ENCODE results near the gene FSCN2.

The FSCN2 gene, protein sequence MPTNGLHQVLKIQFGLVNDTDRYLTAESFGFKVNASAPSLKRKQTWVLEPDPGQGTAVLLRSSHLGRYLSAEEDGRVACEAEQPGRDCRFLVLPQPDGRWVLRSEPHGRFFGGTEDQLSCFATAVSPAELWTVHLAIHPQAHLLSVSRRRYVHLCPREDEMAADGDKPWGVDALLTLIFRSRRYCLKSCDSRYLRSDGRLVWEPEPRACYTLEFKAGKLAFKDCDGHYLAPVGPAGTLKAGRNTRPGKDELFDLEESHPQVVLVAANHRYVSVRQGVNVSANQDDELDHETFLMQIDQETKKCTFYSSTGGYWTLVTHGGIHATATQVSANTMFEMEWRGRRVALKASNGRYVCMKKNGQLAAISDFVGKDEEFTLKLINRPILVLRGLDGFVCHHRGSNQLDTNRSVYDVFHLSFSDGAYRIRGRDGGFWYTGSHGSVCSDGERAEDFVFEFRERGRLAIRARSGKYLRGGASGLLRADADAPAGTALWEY

DNA sequence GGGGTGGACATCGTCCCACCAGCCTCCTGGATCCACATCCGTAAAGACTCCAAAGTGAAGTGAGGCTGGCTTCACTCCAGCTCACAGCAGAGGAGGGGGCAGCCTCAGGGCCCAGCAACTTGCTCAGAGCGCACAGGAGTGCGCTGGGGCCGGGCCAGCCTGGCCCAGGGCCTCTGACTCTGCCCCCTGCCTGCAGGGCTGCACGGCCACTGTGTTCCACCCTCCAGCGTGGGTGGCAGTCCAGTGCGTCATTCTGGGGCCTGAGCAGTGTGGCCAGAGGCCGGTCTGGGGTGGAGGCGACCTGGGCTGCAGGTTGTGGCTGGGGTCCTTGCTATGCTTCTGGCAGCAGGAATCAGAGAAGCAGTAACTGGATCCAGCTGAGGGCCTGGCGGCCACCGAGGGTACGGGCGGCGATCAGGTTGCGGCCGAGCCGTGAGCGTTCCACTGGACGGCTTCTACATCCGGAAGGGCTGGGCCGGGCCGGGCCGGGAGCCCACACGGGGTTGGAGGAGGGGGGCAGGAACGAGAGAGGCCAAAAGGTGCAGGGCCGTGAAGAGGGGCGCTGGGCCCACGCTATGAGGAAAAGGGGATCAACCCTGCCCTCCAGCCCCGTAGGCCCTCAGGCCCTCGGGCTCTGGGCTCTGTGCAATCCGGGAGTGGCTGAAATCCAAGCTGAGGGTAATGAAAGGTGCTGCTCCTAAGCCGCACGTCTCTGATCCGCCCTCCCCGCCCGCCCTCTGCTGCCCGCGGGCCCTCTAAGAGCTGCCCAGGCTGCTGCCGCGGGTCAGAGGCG is at the start of gene FSCN2:
Gene FSCN2, plus strand, starts transcription at position 787 of the 793 bp plus-strand sequence. CDS start 155 bp downstream, outside the sequence.
- no peak for DNase-seq

DNA sequence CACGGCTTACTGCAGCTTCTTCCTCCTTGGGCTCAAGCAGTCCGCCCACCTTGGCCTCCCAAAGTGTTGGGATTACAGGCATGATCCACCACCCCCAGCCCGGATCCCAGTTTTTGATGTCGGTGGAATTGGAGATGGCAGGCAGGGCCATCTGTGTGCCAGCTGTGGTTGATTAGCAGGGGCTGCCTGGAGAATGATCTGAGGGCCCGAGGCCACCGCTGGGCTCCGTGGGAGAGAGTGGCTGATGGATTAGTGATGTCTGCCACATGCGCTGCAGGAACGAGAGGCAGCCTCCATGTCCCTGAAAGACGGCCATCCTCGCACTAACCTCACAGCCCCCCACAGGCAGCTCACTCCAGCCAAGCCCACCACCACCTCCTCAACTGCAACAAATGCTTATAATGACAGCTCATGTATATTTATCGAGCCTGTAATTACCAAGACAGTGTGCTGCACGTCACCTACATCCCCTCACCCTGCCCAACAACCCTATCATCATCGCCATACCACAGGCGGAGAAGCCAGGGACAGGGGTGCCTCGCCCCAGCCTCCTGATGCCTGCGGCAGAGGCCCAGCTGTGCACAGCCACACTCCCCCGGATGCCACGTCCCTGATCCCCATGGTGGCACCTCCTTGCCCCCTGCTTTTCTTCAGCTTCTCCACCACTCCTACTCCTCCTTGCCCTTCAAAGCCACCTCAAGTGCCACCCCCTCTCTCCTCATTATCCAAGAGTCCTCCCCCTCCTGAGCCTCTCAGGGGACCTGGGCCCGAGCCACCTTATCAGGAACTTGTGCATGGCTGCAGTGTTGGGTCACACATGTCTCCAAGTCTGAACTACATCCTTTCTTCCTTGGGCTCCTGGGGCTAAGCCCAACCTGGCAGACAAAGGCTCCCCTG is 48.8 kb upstream of the FSCN2 start:
- no peak for DNase-seq

DNA sequence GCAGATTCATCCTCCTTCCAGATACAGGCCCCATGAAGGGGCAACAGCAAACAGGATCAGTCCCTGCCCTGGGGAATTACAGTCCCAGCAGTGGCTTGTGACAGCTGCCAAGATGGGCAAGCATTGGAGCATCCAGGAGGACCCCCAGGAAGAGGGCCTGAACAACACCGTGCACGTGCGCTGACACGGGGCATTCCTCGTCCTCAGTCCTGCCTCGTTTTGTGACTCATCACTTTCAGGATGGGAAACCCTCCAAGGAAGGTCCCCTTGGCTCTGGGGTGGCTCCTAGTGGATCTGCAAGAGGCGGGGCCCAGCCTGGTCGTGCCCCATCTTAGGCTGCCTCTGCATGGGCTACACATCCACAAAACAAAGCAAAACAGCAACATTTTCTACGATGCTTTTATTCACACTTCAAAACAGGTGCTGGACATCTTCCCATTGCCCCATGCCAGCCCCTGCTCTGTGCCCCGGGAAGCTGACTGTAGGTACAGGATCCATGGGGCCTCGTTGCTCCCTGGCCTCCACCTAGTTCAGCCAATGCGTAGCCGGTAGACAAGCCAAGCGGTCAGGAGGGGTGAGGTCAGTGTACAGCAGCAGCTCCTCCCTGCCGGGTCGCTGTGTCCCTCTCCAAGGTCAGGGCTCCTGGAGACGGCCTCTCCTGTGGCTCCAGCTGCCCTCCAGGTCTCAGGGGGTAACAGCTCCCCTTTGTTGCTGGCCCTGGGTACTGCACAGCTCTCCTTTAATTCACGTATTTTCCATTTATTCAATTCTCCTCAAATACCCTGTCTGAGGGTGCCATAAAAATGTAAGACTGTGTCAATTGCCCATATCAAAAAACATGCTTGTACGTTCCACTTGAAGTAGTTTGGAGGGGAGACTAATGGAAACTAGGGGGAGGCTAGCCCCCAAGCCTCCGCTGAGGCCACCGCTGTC is 47.8 kb upstream of the FSCN2 start:
- DNase-seq, result no peak

DNA sequence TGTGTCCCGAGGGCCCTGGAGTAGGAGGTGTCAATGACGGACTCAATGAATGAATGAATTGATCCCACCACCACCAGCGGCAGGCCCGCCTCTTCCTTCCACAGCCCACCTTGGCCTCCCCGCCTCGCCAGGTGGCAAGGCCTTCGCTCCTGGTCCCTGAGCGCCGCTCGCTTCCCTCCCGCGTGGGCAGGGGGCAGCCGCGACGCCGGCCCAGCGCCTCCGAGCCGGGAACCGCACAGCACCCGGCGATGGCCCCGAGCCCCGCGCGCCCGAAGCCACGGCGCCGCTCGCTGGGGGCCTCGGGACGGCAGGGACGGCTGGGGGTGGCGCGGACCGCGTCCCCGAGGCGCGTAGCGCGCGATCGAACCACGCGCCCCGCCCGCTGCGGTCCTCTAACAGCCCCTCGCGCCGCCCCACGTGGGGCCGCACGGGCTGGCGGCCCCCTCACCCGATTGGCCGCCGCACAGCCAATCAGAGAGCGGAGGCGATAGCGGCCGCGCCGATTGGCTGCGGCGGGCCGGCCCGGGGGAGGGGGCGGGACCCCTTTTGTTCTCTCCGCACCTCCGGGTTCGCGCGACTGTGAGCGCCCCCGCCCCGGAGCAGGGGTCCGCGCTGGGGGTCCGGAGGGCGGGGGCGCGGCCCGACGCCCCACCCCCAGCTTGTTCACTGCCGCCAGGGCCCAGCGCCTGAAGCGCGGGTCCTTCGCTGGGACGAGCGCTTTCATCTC is 46.9 kb upstream of the FSCN2 start:
- peak; percentile 81 for DNase-seq

DNA sequence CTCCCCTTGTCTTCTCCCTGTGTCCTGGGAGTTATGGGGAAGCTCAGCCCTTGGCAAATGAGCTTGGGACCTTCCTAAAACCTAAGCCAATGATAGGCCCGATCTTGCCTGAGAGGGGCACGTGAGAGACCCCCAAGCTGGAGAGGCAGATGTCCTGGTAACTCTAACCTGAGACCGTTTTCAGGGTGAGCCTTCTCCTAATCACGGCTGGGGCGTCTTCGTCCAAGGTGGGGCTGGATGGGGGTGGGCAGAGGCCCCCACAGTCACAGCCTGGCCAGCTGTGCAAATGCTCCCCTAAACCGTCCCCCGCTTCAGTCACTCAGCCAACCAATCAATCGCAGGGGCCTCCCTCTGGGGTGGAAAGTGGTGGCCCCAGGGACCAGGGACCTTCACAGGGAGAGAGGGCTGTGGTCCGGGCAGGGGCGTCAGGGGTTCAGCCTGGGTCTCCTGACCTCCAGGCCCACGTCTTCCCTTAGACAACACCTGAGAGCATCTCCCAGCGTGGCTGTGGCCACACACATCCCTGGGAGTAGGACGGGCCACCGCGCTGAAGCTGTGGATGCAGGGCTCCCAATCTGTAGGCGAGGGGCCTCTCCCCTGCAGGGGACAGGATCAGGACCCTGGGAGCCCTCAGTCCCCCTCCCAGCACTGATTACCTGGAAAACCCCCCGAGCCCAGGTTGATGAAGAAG is 46.2 kb upstream of the FSCN2 start:
- no peak for DNase-seq

DNA sequence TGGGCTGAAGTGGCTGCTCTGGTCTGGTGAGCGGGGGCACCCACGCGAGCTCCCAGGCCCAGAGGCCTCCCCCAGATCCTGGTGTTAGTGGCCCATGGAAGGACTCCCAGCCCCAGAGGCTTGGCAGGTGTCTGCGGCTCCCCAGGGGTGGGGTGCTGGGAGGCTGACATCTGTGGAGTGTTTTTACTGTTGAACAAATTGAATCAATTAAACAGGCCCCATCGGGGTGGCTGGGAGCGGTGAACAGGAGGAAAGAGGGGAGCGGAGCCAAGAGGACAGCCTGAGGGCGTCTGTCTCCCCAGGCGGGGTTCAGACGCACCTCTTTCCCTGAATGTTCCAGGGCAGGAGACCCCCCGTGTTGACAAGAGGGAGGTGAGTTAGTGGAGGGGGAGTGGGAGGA is 45.5 kb upstream of the FSCN2 start:
- DNase-seq, result no peak

DNA sequence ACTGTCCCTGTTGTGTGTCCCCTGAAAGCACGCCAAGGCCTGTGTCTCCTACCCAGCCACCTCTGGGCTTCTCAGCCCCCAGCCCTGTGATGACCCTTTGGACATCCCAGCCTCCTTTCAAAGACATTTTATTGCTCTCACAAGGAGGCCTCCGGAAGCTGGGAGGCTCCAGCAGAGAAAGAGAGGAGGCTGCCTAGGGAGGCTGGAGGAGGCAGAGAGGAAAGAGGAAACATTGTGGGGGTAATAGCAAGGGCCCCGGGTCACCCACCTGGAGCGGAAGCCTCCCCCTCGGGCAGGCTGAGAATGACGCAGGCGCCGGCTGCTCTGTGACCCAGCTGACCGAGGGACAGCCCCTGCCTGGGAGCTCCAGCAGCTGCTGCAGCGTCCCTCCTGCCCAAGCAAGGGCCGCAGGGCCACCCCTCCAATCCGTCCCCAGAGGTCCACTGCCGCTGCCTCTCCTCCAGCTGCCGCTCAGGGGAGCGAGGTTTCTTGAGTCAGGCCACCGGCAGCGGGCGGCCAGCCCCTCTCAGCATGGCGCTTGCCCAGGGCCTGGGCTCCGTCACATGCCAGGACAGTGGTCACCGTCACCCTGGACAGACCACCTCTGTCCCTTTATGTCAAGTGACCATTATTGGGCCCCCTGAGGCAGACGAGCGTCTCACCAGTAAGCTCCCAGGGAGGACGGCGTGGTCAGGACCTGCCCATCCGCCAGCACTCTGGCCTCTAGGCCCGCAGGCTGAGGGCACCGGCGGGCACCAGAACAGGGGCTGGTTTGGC is 44.9 kb upstream of the FSCN2 start:
- no peak for DNase-seq

DNA sequence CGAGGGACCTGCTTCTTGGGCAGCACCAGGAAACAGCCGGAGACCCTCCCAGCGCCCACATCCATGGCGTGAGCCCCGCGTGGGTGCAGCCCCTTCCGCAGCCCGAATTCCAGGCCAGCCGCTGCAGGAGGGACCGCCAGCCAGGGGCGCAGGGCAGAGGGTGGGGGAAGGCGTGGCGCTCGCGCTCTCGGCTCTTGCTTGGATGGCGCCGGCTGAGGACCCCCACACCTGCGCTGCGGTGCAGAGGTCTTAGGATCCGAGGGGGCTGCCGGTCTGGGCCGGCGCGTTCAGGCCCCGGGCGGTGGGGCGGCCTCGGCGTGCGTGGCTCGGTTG is 44.3 kb upstream of the FSCN2 start:
- DNase-seq, result no peak

DNA sequence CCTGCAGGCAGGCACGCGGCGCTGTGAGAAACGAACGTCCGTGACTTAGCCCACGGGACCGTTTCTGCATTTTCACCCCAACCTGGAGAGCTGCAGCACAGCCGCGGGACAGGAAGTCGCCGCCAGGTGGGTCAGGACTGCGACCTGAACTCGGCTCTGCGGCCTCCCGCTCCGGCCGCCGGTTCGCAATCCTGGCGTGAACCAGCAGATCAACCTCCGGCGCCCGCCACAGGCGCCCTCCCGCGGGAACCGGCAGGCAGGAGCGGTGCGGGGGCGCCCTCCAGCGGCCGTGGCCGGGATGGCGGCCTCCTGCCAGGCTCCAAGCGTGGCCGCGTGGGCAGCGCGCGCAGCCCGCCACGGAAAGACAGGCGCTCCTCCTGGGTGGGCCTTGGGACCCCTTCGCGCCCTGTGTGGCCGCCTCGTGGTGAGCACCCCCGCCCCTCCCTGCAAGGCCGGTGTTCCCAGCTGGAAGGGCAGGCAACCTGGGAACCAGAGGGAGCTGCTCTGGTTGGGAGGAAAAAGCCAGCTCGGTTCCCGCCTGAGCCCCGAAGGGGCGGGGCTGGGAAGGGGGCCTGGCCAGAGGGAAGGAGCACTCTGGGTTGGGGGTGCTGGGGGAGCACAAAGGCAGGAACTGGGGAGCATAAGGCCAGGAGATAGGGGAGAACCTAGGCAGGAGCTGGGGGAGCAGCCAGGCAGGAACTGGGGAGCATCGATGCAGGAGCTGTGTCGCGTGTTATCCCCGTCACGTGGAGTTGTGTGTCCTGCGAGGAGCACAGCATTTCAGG is 43.8 kb upstream of the FSCN2 start:
- DNase-seq, result peak; percentile 90

DNA sequence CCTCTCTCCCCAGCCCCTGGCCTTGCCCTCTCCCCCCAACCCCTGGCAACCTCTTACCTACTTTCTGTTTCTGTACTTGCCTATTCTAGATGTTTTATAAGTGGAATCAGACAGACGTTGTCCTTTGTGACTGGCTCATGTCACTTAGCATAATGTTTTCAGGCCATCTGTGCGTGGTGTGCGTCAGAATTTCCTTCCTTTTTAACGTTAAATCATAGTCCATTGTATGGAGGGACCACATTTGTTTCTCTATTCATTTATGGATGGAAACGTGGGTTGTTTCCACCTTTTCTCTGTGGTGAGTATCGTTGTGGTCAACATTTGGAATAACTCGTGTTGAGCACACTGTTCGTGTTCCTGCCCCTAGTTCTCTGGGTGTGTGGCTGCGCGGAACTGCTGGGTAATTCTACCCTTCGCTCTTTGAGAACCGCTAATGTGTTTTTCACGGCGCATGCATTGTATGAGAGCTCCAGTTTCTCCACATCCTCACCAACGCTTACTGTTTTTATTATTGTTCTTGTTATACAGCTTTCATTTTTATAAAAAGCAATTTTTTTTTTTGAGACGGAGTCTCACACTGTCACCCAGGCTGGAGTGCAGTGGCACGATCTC is 41.9 kb upstream of the FSCN2 start:
- DNase-seq, result no peak

DNA sequence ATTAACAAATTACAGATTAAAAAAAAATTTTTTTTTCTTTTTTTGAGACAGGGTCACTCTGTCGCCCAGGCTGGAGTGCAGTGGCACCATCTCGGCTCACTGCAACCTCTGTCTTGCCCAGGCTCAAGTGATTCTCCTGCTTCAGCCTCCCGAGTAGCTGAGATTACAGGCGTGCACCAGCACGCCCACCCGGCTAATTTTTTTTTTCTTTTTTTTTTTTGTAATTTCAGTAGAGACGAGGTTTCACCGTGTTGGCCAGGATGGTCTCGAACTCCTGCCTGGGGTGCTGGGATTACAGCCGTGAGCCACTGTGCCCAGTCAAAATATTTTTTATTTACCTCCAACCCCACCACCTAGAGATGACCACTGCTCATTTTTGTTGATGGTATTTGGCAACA is 41.1 kb upstream of the FSCN2 start:
- no peak for DNase-seq

DNA sequence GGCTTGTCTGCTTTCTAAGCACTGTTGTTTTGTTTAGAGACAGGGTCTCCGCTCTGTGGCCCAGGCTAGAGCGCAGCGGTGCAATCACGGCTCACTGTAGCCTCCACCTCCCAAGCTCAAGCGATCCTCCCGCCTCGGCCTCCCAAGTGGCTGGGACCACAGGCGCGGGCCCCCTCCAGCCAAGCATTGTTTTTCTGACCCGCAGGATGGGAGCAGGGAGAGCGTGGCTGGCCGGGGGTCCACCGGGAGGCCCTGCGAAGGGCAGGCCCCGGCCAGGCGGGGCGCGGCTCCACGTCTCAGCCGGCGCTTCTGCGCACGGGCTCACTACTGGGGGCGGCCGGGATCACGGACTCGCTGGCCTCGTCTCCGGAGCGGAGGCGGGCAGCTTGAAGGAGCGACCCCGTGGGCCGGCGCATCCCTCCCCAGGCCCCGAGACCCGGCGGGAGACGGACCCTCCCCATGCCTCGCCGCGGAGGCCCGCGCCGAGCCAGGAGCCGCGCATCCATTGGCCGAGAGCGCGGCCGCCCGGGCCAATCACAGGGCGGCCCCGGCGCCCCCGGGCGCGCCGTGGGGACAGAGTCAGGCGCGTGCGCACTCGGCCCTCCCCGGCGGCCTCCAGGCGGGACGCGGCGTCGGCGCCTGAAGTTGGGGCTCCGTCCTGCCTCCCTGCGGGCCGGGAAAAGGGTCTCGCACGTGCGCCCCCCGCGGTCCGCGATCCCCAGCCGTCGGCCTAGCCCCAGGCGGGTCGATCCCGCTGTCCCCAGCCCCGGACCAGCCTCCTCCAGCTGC is 40.5 kb upstream of the FSCN2 start:
- peak; percentile 88 for DNase-seq

DNA sequence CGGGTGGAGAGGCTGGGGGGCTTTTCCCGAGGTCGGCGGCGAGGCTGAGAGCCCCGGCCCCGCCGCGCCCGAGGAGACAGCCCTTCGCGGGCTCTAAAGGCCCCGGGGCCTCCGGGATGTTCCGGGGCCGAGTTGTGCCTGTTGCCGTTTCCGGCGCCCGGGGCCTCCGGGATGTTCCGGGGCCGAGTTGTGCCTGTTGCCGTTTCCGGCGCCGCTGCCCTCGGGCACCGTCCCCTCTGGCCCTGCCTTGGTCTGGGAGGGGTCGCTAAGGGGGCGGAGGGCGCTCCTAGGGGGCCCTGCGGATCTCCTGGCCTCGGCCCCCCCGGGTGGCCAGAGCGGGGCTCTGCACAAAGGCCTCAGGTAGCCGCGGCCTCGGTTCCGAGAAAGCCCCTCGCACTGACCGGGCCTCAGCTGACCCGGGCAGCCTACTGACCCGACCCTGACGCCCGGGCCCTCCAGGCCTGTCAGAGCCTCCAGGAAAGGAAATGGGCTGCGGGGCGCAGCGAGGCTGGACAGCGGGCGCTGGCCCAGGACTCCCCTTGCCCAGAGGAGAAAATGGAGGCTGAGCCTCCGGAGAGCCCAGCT is 39.8 kb upstream of the FSCN2 start:
- DNase-seq, result peak; percentile 18

DNA sequence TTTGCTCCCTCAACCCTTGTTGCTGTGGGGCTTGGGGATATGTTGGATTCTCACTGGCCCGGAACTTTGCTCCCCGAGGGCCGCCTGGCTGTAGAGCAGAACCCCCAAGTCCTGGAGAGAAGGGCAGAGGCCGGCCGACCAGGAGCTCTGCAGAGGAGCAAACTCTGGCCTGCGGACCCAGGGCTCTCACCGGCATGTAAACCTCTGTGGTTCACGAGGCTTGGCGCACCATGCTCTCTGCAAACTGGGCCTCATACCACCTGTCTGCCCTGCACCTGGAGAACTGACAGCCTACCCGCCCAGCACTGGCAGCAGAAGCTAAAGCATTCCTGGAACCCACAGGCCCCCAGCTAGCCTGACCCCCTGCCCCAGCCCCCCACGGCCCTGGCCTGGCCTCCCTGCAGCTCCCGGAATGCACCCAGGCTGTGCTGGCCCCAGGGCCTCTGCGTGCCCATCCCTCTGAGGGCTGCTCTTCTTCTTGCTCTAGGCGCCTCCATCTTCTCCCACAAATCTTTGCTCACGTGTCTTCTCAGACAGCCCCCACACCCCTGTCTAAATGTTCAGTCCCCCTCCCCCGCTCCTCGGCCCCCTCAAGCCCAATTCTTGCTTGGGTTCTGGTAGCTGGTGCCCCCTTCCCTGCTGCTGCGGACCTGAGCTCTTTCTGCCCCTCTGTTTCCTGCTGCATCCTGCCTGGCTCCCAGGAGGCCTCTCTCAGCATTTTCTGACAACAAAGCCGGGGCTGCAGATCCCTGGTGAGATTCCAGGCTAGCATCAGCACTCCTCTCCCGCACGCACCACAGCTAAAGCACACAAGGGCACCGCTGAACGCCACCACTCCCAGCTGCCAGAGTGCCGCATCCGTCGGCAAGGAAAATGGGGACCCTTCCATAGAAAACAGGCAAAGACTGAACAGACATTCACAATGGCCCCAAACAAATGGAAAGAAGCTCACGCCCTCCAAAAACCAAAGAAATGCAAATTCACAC is 38.9 kb upstream of the FSCN2 start:
- no peak for DNase-seq
